Cardiac fibroblast (primary cell): Measurements from ENCODE around the gene ERICH3.

Experiments
- DNase-seq, 2 donors: peaks; one replicate each; pipeline versions ENCODE4 v3.0.0 to v3.0.0-alpha.2; 2010; ENCODE audit warnings: low read depth in 2 of 2
- H3K4me3 ChIP-seq, 2 donors: replicated peaks in 1 of 2; 1 replicate in 1 of 2; 2 replicates in 1 of 2; pipeline ENCODE4 v1.5.1; 2011; ENCODE audit warnings: low read depth in 2 of 2, low read length in 2 of 2, mild to moderate bottlenecking in 2 of 2, moderate library complexity in 1 of 2
- TF ChIP-seq, protein P1 (sequence below): IDR thresholded peaks from one replicate; pipeline ENCODE4 v1.5.1; 2011; ENCODE audit warnings: low read depth, mild to moderate bottlenecking, low read length, inconsistent platforms

ERICH3 gene

DNA sequence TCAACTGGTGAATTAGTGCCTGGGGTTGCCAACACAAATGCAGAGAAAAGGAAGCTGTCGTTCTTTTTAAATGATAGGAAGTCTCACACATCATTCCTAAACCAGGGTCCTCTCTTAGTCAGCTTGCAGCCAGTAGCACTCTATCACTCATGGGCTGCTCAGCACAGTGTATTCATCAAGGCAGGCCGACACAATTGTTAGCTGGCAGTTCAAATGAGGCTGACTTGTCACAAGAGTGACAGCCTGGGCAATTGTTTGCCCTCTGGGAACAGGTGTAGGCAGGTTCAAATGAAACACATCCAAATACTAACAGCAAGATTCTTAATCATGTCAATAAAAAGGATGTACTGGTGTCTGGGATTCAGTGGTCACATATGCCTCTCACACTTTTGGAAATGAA is 76.9 kb downstream of the ERICH3 start:
- no peak overlapping the region for H3K4me3 ChIP-seq
- TF ChIP-seq, protein P1, sequence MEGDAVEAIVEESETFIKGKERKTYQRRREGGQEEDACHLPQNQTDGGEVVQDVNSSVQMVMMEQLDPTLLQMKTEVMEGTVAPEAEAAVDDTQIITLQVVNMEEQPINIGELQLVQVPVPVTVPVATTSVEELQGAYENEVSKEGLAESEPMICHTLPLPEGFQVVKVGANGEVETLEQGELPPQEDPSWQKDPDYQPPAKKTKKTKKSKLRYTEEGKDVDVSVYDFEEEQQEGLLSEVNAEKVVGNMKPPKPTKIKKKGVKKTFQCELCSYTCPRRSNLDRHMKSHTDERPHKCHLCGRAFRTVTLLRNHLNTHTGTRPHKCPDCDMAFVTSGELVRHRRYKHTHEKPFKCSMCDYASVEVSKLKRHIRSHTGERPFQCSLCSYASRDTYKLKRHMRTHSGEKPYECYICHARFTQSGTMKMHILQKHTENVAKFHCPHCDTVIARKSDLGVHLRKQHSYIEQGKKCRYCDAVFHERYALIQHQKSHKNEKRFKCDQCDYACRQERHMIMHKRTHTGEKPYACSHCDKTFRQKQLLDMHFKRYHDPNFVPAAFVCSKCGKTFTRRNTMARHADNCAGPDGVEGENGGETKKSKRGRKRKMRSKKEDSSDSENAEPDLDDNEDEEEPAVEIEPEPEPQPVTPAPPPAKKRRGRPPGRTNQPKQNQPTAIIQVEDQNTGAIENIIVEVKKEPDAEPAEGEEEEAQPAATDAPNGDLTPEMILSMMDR, result no peak
- no peak for DNase-seq

DNA sequence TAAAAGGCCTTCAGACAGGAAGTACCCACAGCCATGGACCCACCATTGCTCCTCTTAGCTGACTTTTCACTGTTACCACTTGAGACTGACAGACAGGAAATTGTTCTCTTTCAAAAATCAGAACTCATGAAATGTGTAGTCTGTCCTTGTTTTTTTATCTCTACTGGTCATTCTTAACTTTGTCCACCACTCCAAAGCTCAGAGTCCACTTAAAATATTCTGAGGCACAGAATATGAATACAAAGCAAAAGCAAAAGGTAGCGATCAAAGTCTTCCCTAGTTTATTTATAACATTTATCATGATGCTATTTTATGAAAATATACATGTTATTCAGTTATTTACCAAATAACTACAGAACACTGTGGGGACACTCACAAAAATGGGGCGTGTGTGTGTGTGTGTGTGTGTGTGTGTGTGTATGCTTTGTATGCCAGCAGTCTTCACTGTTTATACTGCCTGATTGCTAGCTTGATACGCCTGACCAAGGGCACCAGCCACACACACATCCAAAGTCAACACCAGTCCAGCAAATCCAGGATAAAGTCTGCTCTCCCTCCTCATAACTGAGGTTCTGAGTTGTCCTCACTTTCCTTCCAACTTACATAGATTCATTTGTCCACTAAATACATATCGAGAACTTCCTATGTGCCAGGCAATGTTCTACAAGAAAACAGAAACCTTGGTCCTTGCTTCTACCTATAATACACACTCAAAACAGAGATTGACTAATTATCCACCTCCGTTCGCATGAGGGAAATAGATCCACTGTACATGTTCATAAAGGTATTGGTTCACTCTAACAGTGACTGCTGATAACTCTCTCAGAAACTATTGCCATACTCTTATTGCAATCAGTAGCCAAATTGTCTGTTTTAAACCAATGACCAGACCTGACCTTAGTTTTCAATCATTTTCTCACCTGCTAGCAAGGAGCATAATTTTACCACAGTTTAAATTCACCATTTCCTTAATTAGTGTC is 79.4 kb downstream of the ERICH3 start:
- no peak for DNase-seq
- H3K4me3 ChIP-seq, result no peak overlapping the region
- TF ChIP-seq, protein P1, result no peak

DNA sequence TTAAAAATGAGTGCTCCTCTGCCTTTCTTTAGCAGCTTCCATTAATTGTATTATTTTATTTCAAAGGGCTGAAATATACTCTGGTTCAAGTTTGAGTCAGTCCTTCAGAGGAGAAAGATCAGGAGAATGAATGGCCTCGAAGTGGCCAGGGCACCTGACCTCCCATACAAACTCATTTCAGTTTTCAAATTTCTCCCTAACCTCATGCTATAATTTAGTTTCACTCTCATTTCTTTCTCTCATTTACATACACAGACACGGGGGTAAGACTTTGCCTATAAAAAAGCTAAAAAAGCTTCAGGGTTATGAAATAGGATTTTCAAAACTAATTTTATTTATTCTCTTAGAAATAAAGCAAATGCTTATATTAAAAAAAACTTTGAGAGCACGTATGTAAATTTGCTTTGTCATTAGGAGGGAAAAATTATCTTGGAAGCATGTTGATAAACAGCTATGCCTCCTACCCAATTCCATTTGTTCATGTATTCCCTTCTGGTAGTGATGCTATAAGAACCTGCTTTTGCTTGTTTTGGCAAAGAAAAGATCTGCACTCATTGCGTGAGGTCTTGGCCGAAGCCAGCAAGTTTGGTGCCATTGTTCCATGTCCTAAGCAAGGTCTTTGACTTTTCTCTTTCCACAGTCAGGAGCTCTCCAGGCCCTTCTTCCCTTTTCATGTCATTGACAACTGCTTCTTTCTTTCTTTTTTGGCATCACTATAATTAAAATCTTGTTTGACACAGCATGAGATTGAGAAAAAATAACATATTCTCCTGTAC is 80.8 kb downstream of the ERICH3 start:
- TF ChIP-seq, protein P1, result no peak
- no peak overlapping the region for H3K4me3 ChIP-seq
- no peak for DNase-seq

DNA sequence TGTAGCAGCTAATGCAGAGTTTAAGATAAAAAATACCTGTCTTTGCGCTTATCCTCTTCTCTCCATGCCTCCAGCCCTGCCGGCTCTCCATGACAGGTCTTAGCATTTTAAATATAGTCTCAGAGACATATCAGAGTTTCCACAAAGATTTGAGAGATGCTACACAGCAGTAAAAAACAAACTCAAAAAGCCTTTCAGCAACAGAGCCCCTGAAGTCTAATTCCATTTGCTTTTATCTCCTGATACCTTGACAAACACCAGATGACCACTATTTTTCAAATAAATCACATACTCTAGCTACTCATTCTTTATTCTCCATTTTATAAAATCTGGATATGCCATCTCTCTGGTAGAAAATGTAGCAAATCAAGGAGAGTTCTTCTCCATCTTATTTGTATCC is 81.6 kb downstream of the ERICH3 start:
- no peak for DNase-seq

DNA sequence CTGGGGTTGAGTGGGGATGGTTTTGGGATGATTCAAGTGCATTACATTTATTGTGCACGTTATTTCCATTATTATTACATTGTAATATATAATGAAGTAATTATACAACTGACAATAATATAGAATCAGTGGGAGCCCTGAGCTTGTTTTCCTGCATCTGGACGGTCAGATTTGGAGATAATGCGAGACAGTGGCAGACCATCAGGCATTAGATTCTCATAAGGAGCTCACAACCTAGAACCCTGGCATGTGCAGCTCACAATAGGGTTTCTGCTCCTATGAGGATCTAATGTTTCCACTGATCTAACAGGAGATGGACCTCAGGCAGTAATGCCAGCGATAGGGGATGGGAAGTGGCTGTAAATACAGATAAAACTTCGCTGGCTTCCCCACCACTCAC is 83.3 kb downstream of the ERICH3 start:
- H3K4me3 ChIP-seq, result no peak overlapping the region
- no peak for DNase-seq
- TF ChIP-seq, protein P1, result no peak

More for the DNA sequence above, 81.6 kb downstream of the ERICH3 start:
- TF ChIP-seq, protein P1, result no peak
- H3K4me3 ChIP-seq, result no peak overlapping the region

DNA sequence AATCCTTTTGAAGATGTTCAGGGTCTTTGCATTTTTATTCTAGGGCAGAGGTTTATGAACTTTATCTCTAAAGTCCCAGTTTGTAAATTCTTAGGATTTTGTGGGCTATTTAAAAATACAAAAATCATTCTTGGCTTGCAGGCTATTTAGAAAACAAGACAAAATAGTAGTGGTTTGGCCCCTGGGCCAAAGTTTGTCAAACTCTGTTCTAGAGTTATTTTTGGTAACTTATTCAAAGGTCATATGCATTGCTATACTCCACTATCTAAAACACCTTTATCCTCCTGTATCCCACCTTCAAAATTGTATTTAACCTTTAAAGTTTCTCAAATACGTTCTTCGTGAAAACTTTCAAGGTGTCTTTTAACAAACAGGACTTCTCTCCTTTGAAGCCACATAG is 85.7 kb downstream of the ERICH3 start:
- H3K4me3 ChIP-seq, result no peak overlapping the region
- TF ChIP-seq, protein P1, result no peak
- DNase-seq, result no peak
